NT2/D1 (cell line): Measurements from ENCODE around the gene DOCK3.

Source experiments
- DNase-seq: peaks from one replicate; pipeline ENCODE4 v3.0.0-alpha.2; 2011; ENCODE audit warnings: low read depth, low spot score
- H3K27me3 ChIP-seq: 2 replicates; pipeline ENCODE4 v1.6.0; 2011; ENCODE audit warnings: mild to moderate bottlenecking; ENCODE audit not compliant: insufficient read length, insufficient read depth
- H3K36me3 ChIP-seq: 2 replicates; pipeline ENCODE4 v1.6.1; 2011; ENCODE audit warnings: mild to moderate bottlenecking, low read length, mixed read lengths; ENCODE audit not compliant: insufficient read depth, insufficient read length
- H3K4me1 ChIP-seq: 2 replicates; pipeline ENCODE4 v1.5.1; 2011; ENCODE audit not compliant: insufficient read depth, insufficient read length
- H3K4me3 ChIP-seq: 2 replicates; pipeline ENCODE4 v1.5.1; 2011; ENCODE audit warnings: low read depth; ENCODE audit not compliant: insufficient read length
- H3K9ac ChIP-seq: 2 replicates; pipeline ENCODE4 v1.6.0; 2011; ENCODE audit warnings: low read depth; ENCODE audit not compliant: insufficient read length
- H3K9me3 ChIP-seq: 2 replicates; pipeline ENCODE4 v1.5.1; 2011; ENCODE audit warnings: mild to moderate bottlenecking, low read length; ENCODE audit not compliant: insufficient read depth
- SUZ12 ChIP-seq: IDR thresholded peaks from 2 replicates; pipeline ENCODE4 v1.6.1; 2011; ENCODE audit not compliant: insufficient read length, insufficient read depth; ENCODE audit errors: extremely low read depth
- YY1 ChIP-seq: IDR thresholded peaks from 2 replicates; pipeline ENCODE4 v1.6.1; 2011; ENCODE audit not compliant: insufficient read length, insufficient read depth
- ZNF274 ChIP-seq: IDR thresholded peaks from 2 replicates; pipeline ENCODE4 v1.6.1; 2011; ENCODE audit warnings: mild to moderate bottlenecking, low read depth, low read length

DOCK3 gene

GRCh38 chr3:50674349-50675178 lies at the start of gene DOCK3:
DOCK3 (plus strand) TSS chr3:50674927; CDS start chr3:50675264, 337 bp downstream.
- no peaks in the 10 kb centered on the region for H3K36me3 ChIP-seq
- peak within 1 kb of the TSS; percentile 85 for H3K9ac ChIP-seq
- no peaks in the 10 kb centered on the region for H3K9me3 ChIP-seq
- TF ChIP-seq YY1 (no peak), SUZ12 (no peak), ZNF274 (no peak)
- H3K27me3 ChIP-seq, result peaks cover 25% of the 10 kb centered on the region
- peaks cover 8% of the 10 kb centered on the region for H3K4me1 ChIP-seq
- peak within 1 kb of the TSS; percentile 76 for H3K4me3 ChIP-seq
- peak; percentile 42 for DNase-seq

DNA sequence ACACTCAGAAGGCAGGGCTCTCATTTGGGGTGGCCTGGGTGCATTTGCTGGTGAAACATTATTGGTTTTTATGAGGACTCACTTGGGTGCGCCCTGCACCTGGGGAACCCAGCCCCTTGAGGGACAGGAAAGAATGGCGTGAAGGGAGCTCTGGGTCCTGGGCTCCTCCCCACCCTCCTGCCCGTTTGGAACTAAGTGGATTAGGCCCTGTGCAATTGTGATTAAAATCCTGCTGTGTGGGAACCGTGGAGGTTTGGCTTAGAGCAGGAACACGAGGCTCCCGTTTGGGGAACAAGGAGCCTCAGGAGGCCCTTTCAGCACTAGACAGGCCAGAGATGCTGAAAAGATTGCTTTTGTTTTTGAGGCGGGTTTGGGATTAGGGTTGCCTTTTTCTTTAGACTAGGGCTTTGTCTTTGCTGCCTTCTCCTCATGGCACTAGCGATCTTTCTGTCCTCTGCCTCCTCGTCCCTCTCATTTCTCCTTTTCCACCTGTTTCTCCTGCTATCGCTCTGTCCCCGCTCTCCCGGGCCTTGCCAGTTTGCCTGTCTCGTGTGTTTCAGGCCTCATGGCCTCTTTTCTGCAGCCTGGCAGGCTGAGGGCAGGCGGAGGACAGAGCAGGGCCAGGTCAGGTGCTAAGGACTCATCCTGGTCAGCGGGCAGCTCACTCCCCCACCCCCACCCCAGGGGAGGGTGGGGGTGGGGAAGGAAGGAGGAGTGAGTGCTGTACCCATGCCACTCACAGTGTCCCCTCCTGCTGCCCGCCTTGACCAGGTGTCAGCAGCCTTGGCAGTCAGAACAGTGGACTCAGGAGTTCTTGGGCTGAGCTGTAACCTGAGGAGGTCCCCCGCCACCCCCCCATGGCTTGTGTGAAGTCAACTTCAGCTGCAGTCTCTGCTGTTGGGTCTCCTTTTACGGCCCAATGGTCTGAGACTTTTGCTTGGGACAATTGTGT lies 49.2 kb upstream of the DOCK3 start:
- DNase-seq, result no peak
- no peak overlapping the region for H3K4me3 ChIP-seq
- peaks cover 31% of the 10 kb centered on the region for H3K36me3 ChIP-seq
- TF ChIP-seq SUZ12, result no peak
- no peak for TF ChIP-seq ZNF274
- TF ChIP-seq YY1, result no peak
- peaks cover 17% of the 10 kb centered on the region for H3K4me1 ChIP-seq
- no peaks in the 10 kb centered on the region for H3K9me3 ChIP-seq
- no peaks in the 10 kb centered on the region for H3K27me3 ChIP-seq
- H3K9ac ChIP-seq, result peak overlapping the region; percentile 61

GRCh38 chr3:50626401-50626800 lies 48.3 kb upstream of the DOCK3 start:
- no peak overlapping the region for H3K9ac ChIP-seq
- H3K27me3 ChIP-seq, result no peaks in the 10 kb centered on the region
- TF ChIP-seq YY1 (no peak), SUZ12 (no peak), ZNF274 (no peak)
- no peaks in the 10 kb centered on the region for H3K9me3 ChIP-seq
- peaks cover 37% of the 10 kb centered on the region for H3K36me3 ChIP-seq
- H3K4me1 ChIP-seq, result peaks cover 17% of the 10 kb centered on the region
- DNase-seq, result no peak
- no peak overlapping the region for H3K4me3 ChIP-seq

DNA sequence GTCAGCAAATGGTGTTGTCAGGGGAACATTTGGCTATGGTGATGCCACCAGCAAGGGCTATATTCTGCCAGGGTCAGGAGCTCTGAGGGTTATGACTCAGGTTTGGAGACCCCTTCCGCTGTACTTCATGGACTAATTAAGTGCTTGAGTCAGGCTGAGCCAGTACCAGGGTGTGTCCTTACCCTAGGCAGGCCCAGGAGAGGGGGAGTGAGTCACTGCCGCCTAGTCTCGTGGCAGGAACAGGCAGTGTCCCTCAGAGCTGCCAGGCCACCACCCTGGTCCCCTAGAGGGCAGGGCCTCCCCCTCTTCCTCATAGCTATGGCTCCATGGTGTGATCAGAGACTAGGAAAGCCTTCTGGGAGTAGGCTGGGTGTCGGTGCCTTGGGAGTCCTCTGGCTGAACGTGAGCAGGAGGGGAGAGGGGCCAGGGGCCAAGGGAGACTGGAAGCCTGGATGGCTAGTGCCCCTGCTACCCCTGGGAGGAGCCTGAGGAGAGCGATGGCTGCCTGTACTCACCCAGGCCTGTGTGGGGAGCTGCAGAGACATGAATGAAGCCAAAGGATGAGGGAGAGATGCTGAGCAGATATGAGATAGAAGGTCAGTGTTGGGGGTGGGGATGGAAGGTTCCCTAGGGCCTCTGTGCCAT lies 47.2 kb upstream of the DOCK3 start:
- TF ChIP-seq ZNF274, result no peak
- TF ChIP-seq SUZ12, result no peak
- TF ChIP-seq YY1, result no peak
- DNase-seq, result no peak
- Histone ChIP-seq H3K4me1 (peaks cover 17% of the 10 kb centered on the region), H3K27me3 (no peaks in the 10 kb centered on the region), H3K9me3 (no peaks in the 10 kb centered on the region), H3K9ac (peak overlapping the region; percentile 24), H3K4me3 (no peak overlapping the region), H3K36me3 (peaks cover 29% of the 10 kb centered on the region)

DNA sequence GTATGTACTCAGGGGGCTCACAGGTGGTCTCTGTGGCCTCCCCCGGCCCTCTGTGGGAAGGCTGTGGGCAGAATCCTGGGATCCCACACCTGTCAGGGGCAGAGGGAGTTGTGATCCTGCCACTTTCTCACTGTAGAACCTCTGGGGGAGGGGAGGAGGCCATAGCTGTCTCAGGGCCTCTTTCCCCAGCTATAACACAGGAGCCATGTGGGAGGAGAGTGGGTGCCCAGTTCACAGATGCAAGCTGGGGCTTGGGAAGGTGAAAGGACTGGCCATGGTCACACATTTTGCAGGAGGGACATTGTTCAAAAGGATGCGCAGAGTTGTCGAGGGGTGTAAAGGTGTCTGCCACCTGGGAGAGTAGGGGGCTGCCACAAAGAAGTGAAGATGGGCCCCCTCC lies 46.1 kb upstream of the DOCK3 start:
- TF ChIP-seq ZNF274, result no peak
- no peak for TF ChIP-seq SUZ12
- no peak for TF ChIP-seq YY1
- peaks cover 24% of the 10 kb centered on the region for H3K36me3 ChIP-seq
- H3K9ac ChIP-seq, result no peak overlapping the region
- H3K9me3 ChIP-seq, result no peaks in the 10 kb centered on the region
- H3K4me3 ChIP-seq, result no peak overlapping the region
- H3K27me3 ChIP-seq, result no peaks in the 10 kb centered on the region
- no peak for DNase-seq
- peaks cover 19% of the 10 kb centered on the region for H3K4me1 ChIP-seq

GRCh38 chr3:50630394-50630793 lies 44.3 kb upstream of the DOCK3 start:
- Histone ChIP-seq H3K36me3 (peaks cover 17% of the 10 kb centered on the region), H3K27me3 (no peaks in the 10 kb centered on the region), H3K9ac (no peak overlapping the region), H3K4me1 (peaks cover 17% of the 10 kb centered on the region), H3K4me3 (no peak overlapping the region), H3K9me3 (no peaks in the 10 kb centered on the region)
- TF ChIP-seq YY1 (no peak), ZNF274 (no peak), SUZ12 (no peak)
- DNase-seq, result no peak

GRCh38 chr3:50630877-50631276 lies 43.9 kb upstream of the DOCK3 start:
- DNase-seq, result no peak
- no peak overlapping the region for H3K9ac ChIP-seq
- H3K9me3 ChIP-seq, result no peaks in the 10 kb centered on the region
- peaks cover 17% of the 10 kb centered on the region for H3K36me3 ChIP-seq
- H3K4me1 ChIP-seq, result peaks cover 13% of the 10 kb centered on the region
- H3K4me3 ChIP-seq, result no peak overlapping the region
- no peak for TF ChIP-seq ZNF274
- no peak for TF ChIP-seq SUZ12
- TF ChIP-seq YY1, result no peak
- H3K27me3 ChIP-seq, result no peaks in the 10 kb centered on the region
